ENCODE data around the gene METTL9.

METTL9 gene

DNA sequence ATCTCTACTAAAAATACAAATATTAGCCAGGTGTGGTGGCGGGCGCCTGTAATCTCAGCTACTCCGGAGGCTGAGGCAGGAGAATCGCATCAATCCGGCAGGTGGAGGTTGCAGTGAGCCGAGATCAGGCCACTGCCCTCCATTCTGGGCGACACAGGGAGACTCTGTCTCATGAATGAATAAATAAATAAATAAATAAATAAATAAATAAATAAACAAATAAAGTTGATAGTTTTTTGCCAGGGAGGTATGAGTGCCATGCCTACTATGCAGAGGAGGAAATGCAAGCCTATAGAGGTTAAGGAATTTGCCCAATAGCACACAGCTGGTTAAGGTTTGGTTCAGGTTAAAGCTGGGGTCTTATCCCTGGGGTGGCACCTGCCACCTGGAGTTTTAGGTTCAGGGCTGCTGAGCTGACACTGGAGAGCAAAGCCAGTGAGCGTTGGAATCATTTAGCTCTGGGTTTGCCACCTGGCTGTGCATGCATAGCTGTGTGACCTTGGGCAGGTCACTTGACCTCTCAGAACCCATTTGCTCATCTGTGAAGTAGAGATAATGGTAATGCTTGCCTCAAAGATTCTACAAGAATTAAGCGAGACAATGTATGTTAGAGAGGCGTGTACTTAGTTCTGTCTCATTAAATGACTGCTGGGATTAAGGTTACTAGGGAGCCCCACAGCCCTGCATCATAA is 65.6 kb downstream of the METTL9 start:
- Histone ChIP-seq H3K9ac (ENCODE audit: low read depth, low read length, poor library complexity, severe bottlenecking) (no peak overlapping the region), H3K9me3 (ENCODE audit: insufficient read depth, low read depth, low read length) (no peaks in the 10 kb centered on the region), H3K4me1 (ENCODE audit: insufficient read depth, low read length, poor library complexity, severe bottlenecking) (peaks cover 5% of the 10 kb centered on the region), H4K20me1 (ENCODE audit: insufficient read depth, low read length, poor library complexity, severe bottlenecking) (no peaks in the 10 kb centered on the region), H3K4me2 (ENCODE audit: low read depth, low read length, poor library complexity, severe bottlenecking) (no peak overlapping the region), H3K79me2 (ENCODE audit: insufficient read depth, low read length) (no peaks in the 10 kb centered on the region), H3F3A (ENCODE audit: low read depth) (no peaks in the 10 kb centered on the region), H3K36me3 (ENCODE audit: insufficient read depth, low read length) (no peaks in the 10 kb centered on the region), H3K4me3 (ENCODE audit: low read length, poor library complexity, severe bottlenecking) (no peak overlapping the region), H3K27me3 (ENCODE audit: insufficient read depth, low read length, poor library complexity, severe bottlenecking) (no peaks in the 10 kb centered on the region), H2AFZ (ENCODE audit: low read length) (no peak overlapping the region), H3K9me2 (replicated peaks; ENCODE audit: low read depth, low read length) (no peaks in the 10 kb centered on the region)
- no peak for TF ChIP-seq EZH2phosphoT487 (IDR thresholded peaks at IDR 0.05; ENCODE audit: borderline replicate concordance)
- TF ChIP-seq, protein P1, sequence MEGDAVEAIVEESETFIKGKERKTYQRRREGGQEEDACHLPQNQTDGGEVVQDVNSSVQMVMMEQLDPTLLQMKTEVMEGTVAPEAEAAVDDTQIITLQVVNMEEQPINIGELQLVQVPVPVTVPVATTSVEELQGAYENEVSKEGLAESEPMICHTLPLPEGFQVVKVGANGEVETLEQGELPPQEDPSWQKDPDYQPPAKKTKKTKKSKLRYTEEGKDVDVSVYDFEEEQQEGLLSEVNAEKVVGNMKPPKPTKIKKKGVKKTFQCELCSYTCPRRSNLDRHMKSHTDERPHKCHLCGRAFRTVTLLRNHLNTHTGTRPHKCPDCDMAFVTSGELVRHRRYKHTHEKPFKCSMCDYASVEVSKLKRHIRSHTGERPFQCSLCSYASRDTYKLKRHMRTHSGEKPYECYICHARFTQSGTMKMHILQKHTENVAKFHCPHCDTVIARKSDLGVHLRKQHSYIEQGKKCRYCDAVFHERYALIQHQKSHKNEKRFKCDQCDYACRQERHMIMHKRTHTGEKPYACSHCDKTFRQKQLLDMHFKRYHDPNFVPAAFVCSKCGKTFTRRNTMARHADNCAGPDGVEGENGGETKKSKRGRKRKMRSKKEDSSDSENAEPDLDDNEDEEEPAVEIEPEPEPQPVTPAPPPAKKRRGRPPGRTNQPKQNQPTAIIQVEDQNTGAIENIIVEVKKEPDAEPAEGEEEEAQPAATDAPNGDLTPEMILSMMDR (conservative IDR thresholded peaks at IDR 0.05; ENCODE audit: low read length): no peak

DNA sequence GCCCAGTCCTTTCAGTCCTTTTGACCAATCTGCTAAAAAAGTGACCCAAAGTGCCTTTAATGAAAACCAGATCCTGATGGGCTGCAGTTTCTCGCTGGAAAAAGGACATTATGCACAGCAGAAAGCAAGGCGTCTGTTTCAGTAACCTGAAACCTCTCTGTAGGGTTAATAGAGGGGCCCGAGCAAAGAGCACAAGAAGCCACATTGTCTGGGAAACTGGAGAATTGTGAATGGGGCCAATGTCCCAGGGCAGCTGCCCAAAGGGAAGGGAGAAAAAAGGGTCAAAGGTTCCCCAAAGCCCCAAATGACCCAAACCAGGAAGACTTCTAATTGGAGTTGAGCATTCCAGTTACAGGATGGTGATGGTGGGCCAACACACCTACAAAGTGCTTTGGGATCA is 67.4 kb downstream of the METTL9 start:
- TF ChIP-seq EZH2phosphoT487 (IDR thresholded peaks at IDR 0.05; ENCODE audit: borderline replicate concordance): no peak
- TF ChIP-seq, protein P1 (conservative IDR thresholded peaks at IDR 0.05; ENCODE audit: low read length): no peak

DNA sequence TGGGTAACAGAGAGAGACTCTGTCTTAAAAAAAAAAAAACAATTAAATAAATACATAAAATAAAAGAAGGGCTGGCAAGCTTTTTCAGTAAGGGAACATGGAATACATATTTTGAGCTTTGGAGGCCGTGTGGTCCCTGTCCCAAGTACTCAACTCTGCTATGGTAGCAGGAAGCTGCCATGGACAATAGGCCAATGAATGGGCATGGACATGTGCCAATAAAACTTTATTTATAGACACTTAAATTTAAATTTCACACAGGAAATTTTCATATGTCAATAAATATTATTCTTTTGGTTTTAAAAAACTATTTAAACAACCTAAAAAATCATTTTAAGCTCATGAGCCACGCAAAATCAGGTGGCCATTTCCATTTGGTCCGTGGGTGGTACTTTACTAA is 68.2 kb downstream of the METTL9 start:
- Histone ChIP-seq H3F3A (ENCODE audit: low read depth) (no peaks in the 10 kb centered on the region), H3K79me2 (ENCODE audit: insufficient read depth, low read length) (no peaks in the 10 kb centered on the region), H3K36me3 (ENCODE audit: insufficient read depth, low read length) (no peaks in the 10 kb centered on the region), H3K4me3 (ENCODE audit: low read length, poor library complexity, severe bottlenecking) (no peak overlapping the region), H3K27me3 (ENCODE audit: insufficient read depth, low read length, poor library complexity, severe bottlenecking) (no peaks in the 10 kb centered on the region), H3K9ac (ENCODE audit: low read depth, low read length, poor library complexity, severe bottlenecking) (no peak overlapping the region), H3K4me2 (ENCODE audit: low read depth, low read length, poor library complexity, severe bottlenecking) (no peak overlapping the region), H3K9me2 (replicated peaks; ENCODE audit: low read depth, low read length) (no peaks in the 10 kb centered on the region), H3K4me1 (ENCODE audit: insufficient read depth, low read length, poor library complexity, severe bottlenecking) (no peaks in the 10 kb centered on the region), H2AFZ (ENCODE audit: low read length) (no peak overlapping the region), H4K20me1 (ENCODE audit: insufficient read depth, low read length, poor library complexity, severe bottlenecking) (no peaks in the 10 kb centered on the region), H3K9me3 (ENCODE audit: insufficient read depth, low read depth, low read length) (no peaks in the 10 kb centered on the region)
- TF ChIP-seq, protein P1 (conservative IDR thresholded peaks at IDR 0.05; ENCODE audit: low read length): no peak
- no peak for TF ChIP-seq EZH2phosphoT487 (IDR thresholded peaks at IDR 0.05; ENCODE audit: borderline replicate concordance)

More for the DNA sequence above, 67.4 kb downstream of the METTL9 start:
- no peak overlapping the region for H3K9ac ChIP-seq (ENCODE audit: low read depth, low read length, poor library complexity, severe bottlenecking)
- no peaks in the 10 kb centered on the region for H3K36me3 ChIP-seq (ENCODE audit: insufficient read depth, low read length)
- H3K79me2 ChIP-seq (ENCODE audit: insufficient read depth, low read length): no peaks in the 10 kb centered on the region
- no peaks in the 10 kb centered on the region for H3K9me2 ChIP-seq (replicated peaks; ENCODE audit: low read depth, low read length)
- H3K4me3 ChIP-seq (ENCODE audit: low read length, poor library complexity, severe bottlenecking): no peak overlapping the region
- no peaks in the 10 kb centered on the region for H3K27me3 ChIP-seq (ENCODE audit: insufficient read depth, low read length, poor library complexity, severe bottlenecking)
- no peaks in the 10 kb centered on the region for H4K20me1 ChIP-seq (ENCODE audit: insufficient read depth, low read length, poor library complexity, severe bottlenecking)
- H3K4me2 ChIP-seq (ENCODE audit: low read depth, low read length, poor library complexity, severe bottlenecking): no peak overlapping the region
- H2AFZ ChIP-seq (ENCODE audit: low read length): no peak overlapping the region
- no peaks in the 10 kb centered on the region for H3F3A ChIP-seq (ENCODE audit: low read depth)
- no peaks in the 10 kb centered on the region for H3K9me3 ChIP-seq (ENCODE audit: insufficient read depth, low read depth, low read length)
- H3K4me1 ChIP-seq (ENCODE audit: insufficient read depth, low read length, poor library complexity, severe bottlenecking): peaks cover 2% of the 10 kb centered on the region

Measured in Loucy (cell line).